AG09319 (cell line): Measurements from ENCODE around the gene ZDHHC14.
A peak's percentile ranks its signal among the peaks of the same experiment; 100 is the strongest.

Source experiments
- DNase-seq: peaks from one replicate; pipeline ENCODE4 v3.0.0-alpha.2; 2010; ENCODE audit warnings: low read depth; ENCODE audit errors: extremely low read depth
- TF ChIP-seq, protein P1 (sequence below): IDR thresholded peaks from 2 replicates; pipeline ENCODE4 v1.5.1; 2011; ENCODE audit warnings: low read depth, mild to moderate bottlenecking, inconsistent platforms, low read length, moderate library complexity

The ZDHHC14 gene

DNA sequence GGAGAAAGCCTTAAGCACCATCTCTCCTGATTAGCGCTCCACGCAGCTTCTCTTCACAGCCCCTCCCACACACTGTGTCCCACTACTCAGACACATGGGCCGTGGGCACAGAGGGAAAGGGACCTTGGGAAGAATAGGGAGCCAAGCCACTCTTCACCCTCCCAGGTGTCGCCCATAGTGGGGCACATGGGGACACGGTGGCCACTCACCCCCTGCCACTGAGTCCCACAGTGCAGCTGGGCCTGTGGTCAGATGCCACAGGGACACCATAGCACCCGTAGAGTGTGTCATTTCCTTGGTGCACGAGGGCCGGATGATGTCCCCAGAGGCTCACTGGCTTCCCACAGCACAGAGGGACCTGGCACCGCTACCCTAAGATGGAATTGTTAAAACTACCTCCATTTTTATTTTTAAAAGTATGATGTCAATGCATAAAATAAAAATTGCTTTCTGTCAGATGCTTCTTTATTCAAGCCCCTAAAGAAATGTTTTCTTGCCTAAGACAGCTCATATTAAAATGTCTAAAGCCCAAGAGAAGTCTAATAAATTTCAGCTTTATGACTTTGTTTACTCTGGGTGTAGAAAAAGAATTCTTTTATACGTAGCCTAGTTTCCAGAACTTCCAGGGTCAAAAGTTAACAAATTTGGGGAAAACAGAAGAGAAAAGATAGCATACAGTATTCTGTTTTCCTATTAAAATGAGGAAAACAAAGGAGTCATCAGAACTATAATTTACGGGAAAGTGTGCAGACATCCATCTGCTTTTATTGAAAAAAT lies 251.0 kb downstream of the ZDHHC14 start:
- no peak for DNase-seq
- TF ChIP-seq, protein P1, sequence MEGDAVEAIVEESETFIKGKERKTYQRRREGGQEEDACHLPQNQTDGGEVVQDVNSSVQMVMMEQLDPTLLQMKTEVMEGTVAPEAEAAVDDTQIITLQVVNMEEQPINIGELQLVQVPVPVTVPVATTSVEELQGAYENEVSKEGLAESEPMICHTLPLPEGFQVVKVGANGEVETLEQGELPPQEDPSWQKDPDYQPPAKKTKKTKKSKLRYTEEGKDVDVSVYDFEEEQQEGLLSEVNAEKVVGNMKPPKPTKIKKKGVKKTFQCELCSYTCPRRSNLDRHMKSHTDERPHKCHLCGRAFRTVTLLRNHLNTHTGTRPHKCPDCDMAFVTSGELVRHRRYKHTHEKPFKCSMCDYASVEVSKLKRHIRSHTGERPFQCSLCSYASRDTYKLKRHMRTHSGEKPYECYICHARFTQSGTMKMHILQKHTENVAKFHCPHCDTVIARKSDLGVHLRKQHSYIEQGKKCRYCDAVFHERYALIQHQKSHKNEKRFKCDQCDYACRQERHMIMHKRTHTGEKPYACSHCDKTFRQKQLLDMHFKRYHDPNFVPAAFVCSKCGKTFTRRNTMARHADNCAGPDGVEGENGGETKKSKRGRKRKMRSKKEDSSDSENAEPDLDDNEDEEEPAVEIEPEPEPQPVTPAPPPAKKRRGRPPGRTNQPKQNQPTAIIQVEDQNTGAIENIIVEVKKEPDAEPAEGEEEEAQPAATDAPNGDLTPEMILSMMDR, result no peak

DNA sequence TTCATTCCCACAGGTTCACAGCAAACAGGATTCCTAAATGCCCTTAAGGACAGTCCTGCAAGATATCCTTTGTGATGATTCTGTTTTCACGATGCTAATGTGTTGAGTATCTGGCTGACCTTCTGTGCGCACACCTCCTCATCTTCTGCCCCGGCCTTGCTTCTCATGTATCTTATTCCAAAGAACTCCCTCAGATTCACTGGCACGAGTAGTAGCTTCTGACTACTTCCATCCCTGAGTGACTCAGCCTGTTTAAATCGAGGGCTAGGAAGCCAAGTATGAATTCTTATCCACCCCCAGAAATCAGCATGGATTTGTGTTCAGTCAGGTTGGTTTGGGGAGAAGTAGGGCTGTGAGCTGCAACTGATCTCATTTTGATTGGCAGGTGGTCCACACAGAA lies 251.8 kb downstream of the ZDHHC14 start:
- peak; percentile 49 for DNase-seq
- TF ChIP-seq, protein P1, result no peak

DNA sequence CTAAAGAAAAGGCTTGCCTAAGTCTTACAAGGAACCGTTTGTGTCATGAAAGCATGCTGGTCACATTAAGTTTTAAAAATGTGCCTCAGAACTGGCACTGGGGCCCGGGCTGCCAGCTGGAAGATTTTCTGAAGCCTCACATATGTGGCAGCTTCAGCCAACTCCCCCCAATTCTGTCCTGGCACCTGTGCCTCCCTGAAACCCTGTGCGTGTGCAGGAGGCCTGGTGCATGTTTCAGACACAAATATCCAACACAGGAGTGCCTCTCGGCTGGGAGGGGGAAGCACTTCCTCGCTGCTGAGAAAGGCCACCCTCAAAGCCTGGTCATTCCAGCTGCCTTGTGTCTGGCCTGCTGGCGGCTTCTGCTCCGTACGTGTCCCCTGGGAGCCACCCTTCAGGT lies 253.6 kb downstream of the ZDHHC14 start:
- TF ChIP-seq, protein P1, result no peak
- no peak for DNase-seq

DNA sequence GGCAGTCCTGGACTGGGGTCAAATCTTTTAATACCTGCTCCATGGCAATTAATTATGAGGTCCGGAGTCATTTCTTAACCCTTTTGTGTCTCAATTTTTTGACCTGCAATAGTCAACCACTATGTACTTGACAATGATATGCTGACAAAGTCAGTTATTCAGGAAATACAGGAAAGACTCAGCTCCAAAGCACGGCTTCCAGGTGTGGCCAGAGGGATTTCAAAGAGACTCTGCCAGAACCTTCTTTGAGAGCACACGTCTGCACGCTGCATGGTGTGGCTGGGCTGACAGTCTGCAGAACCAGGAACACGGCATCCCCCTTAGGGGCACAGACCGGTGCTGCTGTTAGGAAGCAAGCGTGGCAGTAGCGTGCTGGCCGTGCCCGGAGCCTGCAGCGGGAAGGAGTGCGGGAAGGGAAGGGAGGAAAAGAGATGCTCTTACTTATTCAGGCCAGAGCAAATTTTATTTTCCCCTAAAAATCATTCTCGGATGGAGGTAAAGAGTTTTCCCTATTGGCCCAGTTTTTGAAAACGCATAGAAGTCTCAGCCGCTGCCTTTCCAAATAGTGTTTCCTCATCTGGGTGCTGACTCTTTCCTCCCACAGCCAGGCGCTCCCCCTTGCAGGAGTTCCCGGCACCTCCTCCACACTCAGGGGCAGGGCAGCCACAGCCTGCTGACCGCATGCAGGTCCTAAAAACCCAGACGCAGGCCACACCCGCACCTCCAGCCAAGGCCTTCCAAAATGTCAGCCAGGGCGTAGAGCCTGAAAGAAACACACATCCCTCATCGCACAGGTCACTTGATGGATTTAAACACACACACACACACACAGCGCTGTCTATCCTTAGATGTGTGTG lies 254.6 kb downstream of the ZDHHC14 start:
- TF ChIP-seq, protein P1, result no peak

DNA sequence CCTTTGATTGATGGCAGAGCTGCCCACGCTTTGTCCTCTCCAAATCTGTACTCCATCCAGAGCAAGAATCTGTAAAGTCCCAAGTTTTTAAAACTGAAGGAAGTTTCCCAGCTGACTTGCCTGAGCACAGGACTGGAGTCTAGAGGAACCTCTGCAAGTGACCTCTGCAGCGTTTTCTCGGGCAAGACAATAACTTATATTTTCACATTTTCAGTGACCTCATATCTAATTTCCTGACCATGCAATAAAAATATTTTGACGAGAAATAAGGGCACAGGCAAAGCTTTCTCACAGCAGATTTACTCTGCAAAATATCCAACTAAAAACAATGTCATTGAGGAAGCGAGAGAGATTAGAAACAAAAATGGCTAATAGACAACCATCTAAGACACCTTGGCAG lies 256.5 kb downstream of the ZDHHC14 start:
- DNase-seq, result no peak
- TF ChIP-seq, protein P1, result no peak

More for the DNA sequence above, 254.6 kb downstream of the ZDHHC14 start:
- DNase-seq, result no peak

DNA sequence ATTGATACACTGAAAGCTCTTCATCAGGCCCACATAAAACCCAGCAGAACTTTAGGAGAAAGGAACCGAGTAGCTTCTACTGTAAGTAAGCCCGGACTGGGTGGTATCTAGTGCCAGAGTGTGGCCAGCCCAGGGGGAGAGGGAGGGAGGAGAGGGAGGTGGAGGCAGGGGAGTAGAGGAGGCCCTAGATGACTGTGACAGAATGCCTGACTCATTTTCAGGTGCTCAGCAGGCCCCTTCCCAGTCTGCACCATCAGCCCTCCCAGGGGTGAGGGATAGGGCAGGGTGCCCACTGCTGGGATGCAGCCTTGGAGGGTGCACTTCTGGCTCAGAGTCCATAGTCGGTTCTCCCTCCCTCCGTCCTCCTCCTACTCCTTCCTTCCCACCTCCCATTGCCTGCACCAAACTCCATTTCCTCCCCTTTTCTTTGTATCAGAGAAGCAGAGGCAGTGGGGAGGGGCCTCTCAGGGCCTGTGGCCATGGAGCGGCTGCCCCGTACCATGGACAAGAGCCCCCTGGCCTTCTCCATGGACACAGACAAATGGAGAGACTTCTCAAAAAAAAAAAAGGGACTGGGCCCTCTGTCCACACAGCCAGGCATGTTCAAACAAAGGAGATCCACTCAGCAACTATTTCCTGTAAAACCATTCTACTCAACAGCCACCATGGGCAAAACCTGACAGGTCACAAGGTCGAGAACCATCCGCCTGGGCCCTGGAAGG lies 257.1 kb downstream of the ZDHHC14 start:
- no peak for DNase-seq
- TF ChIP-seq, protein P1, result no peak
